ENCODE results near the gene EXD3.

- TF ChIP-seq CTCF (IDR thresholded peaks at IDR 0.05) (no peak), NFIC (IDR thresholded peaks at IDR 0.05; ENCODE audit: borderline replicate concordance) (no peak), MAX (IDR thresholded peaks at IDR 0.05; ENCODE audit: low read depth) (no peak)
Observed at GRCh38 chr9:137459601-137460362, 36.8 kb upstream of the EXD3 start.

Data from SK-N-SH (cell line).